HCT116 (cell line): Measurements from ENCODE around the gene CYP2U1. TPM values are rescaled to one million over a fixed set of nuclear protein-coding genes. Genes with fewer than 3 reads are reported as not detected.

Experiments
- ATAC-seq: fragments of 200-7000 bp; cut with Tn5 transposase; 2 replicates; pipeline ENCODE4 v1.9.1; 2020; ENCODE audit warnings: mild to moderate bottlenecking, moderate library complexity
- BruUV-seq: library from RNA; stranded (reverse); fragments of 400-500 nt; replicated peaks from 2 replicates; lab custom pipeline; 2021; lab: Mats Ljungman, UMichigan
- CTCF ChIA-PET: fragments of 300-600 bp; sonication (Branson Sonifier 250); formaldehyde crosslinking; loops from one replicate; lab custom pipeline; 2021; ENCODE audit warnings: antibody characterized with exemption; lab: Charles Lee
- POLR2A ChIA-PET: fragments of 300-600, 350-600 bp; sonication (Branson Sonifier 250); formaldehyde crosslinking; loops from one replicate; lab custom pipeline; 2021; ENCODE audit warnings: antibody characterized with exemption; lab: Charles Lee
- RAD21 ChIA-PET, 2 experiments: fragments of 300-600 bp; sonication (Branson Sonifier 250); formaldehyde crosslinking; loops; one replicate each; lab custom pipeline; 2023; ENCODE audit warnings: low total read pairs in 2 of 2; ENCODE audit not compliant: uncharacterized antibody in 2 of 2, unreplicated experiment in 2 of 2, low non-redundant PET in 1 of 2; lab: Charles Lee
- DNase-seq: peaks from one replicate; pipeline ENCODE4 v3.0.0-alpha.2; 2010; ENCODE audit warnings: low read depth, low spot score
- H2AFZ ChIP-seq: fragments of 200-600 bp; shearing (Covaris generic), sonication (generic); 2 replicates; pipeline ENCODE4 v1.6.1; 2017; ENCODE audit warnings: low read depth, mixed run types, mixed read lengths, antibody characterized with exemption, low read length; ENCODE audit not compliant: poor library complexity, severe bottlenecking
- H3K27ac ChIP-seq: 2 replicates; pipeline ENCODE4 v1.5.1; 2012; ENCODE audit warnings: low read depth, low read length
- H3K27me3 ChIP-seq: fragments of 200-600 bp; sonication (generic); 2 replicates; pipeline ENCODE4 v1.6.1; 2016; ENCODE audit warnings: mixed run types, low read length, mixed read lengths; ENCODE audit not compliant: insufficient read depth
- H3K36me3 ChIP-seq, 2 experiments: fragments of 200-500 bp in 1 of 2; fragments of 200-600 bp in 1 of 2; sonication (Bioruptor generic) in 1 of 2; sonication (generic) in 1 of 2; 2 replicates each; pipeline versions ENCODE4 v1.5.1 to v1.6.1; 2014 to 2016; ENCODE audit warnings: low read length in 2 of 2, inconsistent platforms in 1 of 2, mixed read lengths in 1 of 2, mixed run types in 1 of 2; ENCODE audit not compliant: insufficient read depth in 2 of 2, control insufficient read depth in 1 of 2
- H3K4me1 ChIP-seq, 2 experiments: fragments of 200-600 bp in 1 of 2; sonication (generic) in 1 of 2; 2 replicates each; pipeline versions ENCODE4 v1.5.1 to v1.6.1; 2012 to 2017; ENCODE audit warnings: low read length in 2 of 2, inconsistent platforms in 1 of 2, mild to moderate bottlenecking in 1 of 2, mixed read lengths in 1 of 2, mixed run types in 1 of 2, moderate library complexity in 1 of 2; ENCODE audit not compliant: insufficient read depth in 2 of 2, control insufficient read depth in 1 of 2
- H3K4me2 ChIP-seq: fragments of 200-600 bp; sonication (generic); 2 replicates; pipeline ENCODE4 v1.6.1; 2017; ENCODE audit warnings: mixed run types, low read length, mixed read lengths
- H3K4me3 ChIP-seq, 2 experiments: fragments of 200-600 bp in 1 of 2; sonication (generic) in 1 of 2; replicated peaks in 1 of 2; 2 replicates each; pipeline ENCODE4 v1.5.1; 2011 to 2016; ENCODE audit warnings: low read length in 2 of 2, control low read depth in 1 of 2, low read depth in 1 of 2, mild to moderate bottlenecking in 1 of 2, mixed read lengths in 1 of 2, mixed run types in 1 of 2
- H3K79me2 ChIP-seq: fragments of 200-600 bp; sonication (generic); 2 replicates; pipeline ENCODE4 v1.6.1; 2017; ENCODE audit warnings: mild to moderate bottlenecking, mixed run types, low read length, moderate library complexity, mixed read lengths; ENCODE audit not compliant: insufficient read depth
- H3K9ac ChIP-seq: fragments of 200-600 bp; sonication (generic); 2 replicates; pipeline ENCODE4 v1.6.1; 2016; ENCODE audit warnings: low read length, mixed read lengths
- H3K9me2 ChIP-seq: fragments of 200-600 bp; sonication (generic), shearing (Covaris generic); 2 replicates; pipeline ENCODE4 v1.6.1; 2017; ENCODE audit warnings: mixed run types, mild to moderate bottlenecking, moderate library complexity; ENCODE audit not compliant: insufficient read depth
- H3K9me3 ChIP-seq, 2 experiments: fragments of 200-500 bp in 1 of 2; fragments of 200-600 bp in 1 of 2; sonication (Bioruptor generic) in 1 of 2; sonication (generic) in 1 of 2; 2 replicates each; pipeline ENCODE4 v1.6.1; 2014 to 2017; ENCODE audit warnings: low read length in 2 of 2, mixed read lengths in 2 of 2, inconsistent platforms in 1 of 2, low read depth in 1 of 2, mild to moderate bottlenecking in 1 of 2, mixed run types in 1 of 2, moderate library complexity in 1 of 2; ENCODE audit not compliant: control insufficient read depth in 1 of 2, insufficient read depth in 1 of 2
- H4K20me1 ChIP-seq: fragments of 200-600 bp; sonication (generic), shearing (Covaris generic); 2 replicates; pipeline ENCODE4 v1.6.1; 2017; ENCODE audit warnings: mixed run types, mild to moderate bottlenecking, moderate library complexity; ENCODE audit not compliant: insufficient read depth
- EGR1 ChIP-seq: IDR thresholded peaks from 2 replicates; pipeline ENCODE4 v1.6.1; 2012; ENCODE audit warnings: low read depth
- EZH2phosphoT487 ChIP-seq: fragments of 200-600 bp; IDR thresholded peaks from 2 replicates; pipeline ENCODE4 v1.6.1; 2018; ENCODE audit warnings: antibody characterized with exemption, borderline replicate concordance
- FOSL1 ChIP-seq: IDR thresholded peaks from 2 replicates; pipeline ENCODE4 v1.6.1; 2012; ENCODE audit warnings: low read depth
- JUND ChIP-seq: IDR thresholded peaks from 2 replicates; pipeline ENCODE4 v1.6.1; 2012
- POLR2A ChIP-seq: IDR thresholded peaks from 2 replicates; pipeline ENCODE4 v1.7.0; 2011; ENCODE audit warnings: borderline replicate concordance; ENCODE audit not compliant: insufficient read depth, insufficient read length; ENCODE audit errors: extremely low read depth
- POLR2AphosphoS5 ChIP-seq: IDR thresholded peaks from 2 replicates; pipeline ENCODE4 v1.6.1; 2011; ENCODE audit warnings: mild to moderate bottlenecking, low read depth, low read length, moderate library complexity
- RAD21 ChIP-seq: IDR thresholded peaks from 2 replicates; pipeline ENCODE4 v1.6.1; 2012; ENCODE audit warnings: low read depth, mild to moderate bottlenecking
- SP1 ChIP-seq: IDR thresholded peaks from 2 replicates; pipeline ENCODE4 v1.6.1; 2012; ENCODE audit warnings: low read depth
- ZNF274 ChIP-seq: fragments of 200-500 bp; sonication (Bioruptor generic); IDR thresholded peaks from 2 replicates; pipeline ENCODE4 v1.6.1; 2014; ENCODE audit warnings: mild to moderate bottlenecking, low read depth, low read length, inconsistent platforms
- intact Hi-C: fragments of 100-400 bp; cut with micrococcal nuclease; formaldehyde crosslinking; loops from 2 replicates; pipeline ENCODE4 v1.10.0; 2022
- total RNA-seq: library from RNA; stranded (reverse); gene quantifications from one replicate; pipeline ENCODE4 v1.2.1, GENCODE V29; 2021; ENCODE audit not compliant: unreplicated experiment
- TF ChIP-seq, protein P1 (sequence below): IDR thresholded peaks from 2 replicates; pipeline ENCODE4 v1.6.1; 2012
- TF ChIP-seq, protein P2 (sequence below): IDR thresholded peaks from 2 replicates; pipeline ENCODE4 v1.6.1; 2012; ENCODE audit warnings: low read depth
- TF ChIP-seq, protein P3 (sequence below): IDR thresholded peaks from 2 replicates; pipeline ENCODE4 v1.6.1; 2012

The CYP2U1 gene
- total RNA-seq, 1 experiment from 2014 or later, result 4.0 TPM

DNA sequence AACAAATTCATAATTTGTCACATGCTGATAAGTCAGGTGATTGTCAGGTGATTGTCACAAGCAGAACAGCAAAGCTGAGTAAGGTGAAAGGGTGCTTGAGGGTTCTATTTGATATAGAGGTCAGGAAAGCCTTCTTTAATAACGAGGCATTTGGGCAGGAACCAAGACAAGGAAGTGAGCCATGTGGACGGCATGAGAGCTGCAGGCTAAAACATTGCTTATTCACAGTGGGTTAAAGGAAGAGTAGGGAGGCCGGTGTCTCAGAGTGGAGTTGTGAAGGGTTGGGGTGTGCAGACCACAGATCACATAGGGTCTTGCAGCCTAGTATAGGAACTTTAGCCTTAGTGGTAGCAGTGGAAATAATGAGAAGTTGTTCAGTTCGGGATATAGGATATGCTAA is 31.3 kb upstream of the CYP2U1 start:
- CTCF ChIA-PET, result no interaction called here
- Histone ChIP-seq H3K4me1 (peaks cover 18 to 32% of the 10 kb centered on the region in 2 experiments), H2AFZ (no peak overlapping the region), H3K79me2 (peaks cover 13% of the 10 kb centered on the region; the same call in 1 of the 2 replicates), H3K9me2 (no peaks in the 10 kb centered on the region), H3K27me3 (no peaks in the 10 kb centered on the region), H4K20me1 (no peaks in the 10 kb centered on the region), H3K27ac (no peak overlapping the region), H3K36me3 (no peaks in the 10 kb centered on the region; a peak in 1 of 4 replicates), H3K4me2 (no peak overlapping the region), H3K9me3 (no peaks in the 10 kb centered on the region), H3K9ac (no peak overlapping the region), H3K4me3 (no peak overlapping the region)
- intact Hi-C loops, result no loop called here
- RAD21 ChIA-PET, result no interaction called here
- DNase-seq (no peak), ATAC-seq (no peak)
- TF ChIP-seq, protein P1, sequence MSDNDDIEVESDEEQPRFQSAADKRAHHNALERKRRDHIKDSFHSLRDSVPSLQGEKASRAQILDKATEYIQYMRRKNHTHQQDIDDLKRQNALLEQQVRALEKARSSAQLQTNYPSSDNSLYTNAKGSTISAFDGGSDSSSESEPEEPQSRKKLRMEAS, result no peak
- TF ChIP-seq POLR2AphosphoS5 (no peak), EGR1 (no peak), FOSL1 (no peak), POLR2A (no peak), EZH2phosphoT487 (no peak), ZNF274 (no peak), JUND (no peak), RAD21 (no peak), SP1 (no peak)
- TF ChIP-seq, protein P2, sequence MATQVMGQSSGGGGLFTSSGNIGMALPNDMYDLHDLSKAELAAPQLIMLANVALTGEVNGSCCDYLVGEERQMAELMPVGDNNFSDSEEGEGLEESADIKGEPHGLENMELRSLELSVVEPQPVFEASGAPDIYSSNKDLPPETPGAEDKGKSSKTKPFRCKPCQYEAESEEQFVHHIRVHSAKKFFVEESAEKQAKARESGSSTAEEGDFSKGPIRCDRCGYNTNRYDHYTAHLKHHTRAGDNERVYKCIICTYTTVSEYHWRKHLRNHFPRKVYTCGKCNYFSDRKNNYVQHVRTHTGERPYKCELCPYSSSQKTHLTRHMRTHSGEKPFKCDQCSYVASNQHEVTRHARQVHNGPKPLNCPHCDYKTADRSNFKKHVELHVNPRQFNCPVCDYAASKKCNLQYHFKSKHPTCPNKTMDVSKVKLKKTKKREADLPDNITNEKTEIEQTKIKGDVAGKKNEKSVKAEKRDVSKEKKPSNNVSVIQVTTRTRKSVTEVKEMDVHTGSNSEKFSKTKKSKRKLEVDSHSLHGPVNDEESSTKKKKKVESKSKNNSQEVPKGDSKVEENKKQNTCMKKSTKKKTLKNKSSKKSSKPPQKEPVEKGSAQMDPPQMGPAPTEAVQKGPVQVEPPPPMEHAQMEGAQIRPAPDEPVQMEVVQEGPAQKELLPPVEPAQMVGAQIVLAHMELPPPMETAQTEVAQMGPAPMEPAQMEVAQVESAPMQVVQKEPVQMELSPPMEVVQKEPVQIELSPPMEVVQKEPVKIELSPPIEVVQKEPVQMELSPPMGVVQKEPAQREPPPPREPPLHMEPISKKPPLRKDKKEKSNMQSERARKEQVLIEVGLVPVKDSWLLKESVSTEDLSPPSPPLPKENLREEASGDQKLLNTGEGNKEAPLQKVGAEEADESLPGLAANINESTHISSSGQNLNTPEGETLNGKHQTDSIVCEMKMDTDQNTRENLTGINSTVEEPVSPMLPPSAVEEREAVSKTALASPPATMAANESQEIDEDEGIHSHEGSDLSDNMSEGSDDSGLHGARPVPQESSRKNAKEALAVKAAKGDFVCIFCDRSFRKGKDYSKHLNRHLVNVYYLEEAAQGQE, result no peak
- TF ChIP-seq, protein P3, sequence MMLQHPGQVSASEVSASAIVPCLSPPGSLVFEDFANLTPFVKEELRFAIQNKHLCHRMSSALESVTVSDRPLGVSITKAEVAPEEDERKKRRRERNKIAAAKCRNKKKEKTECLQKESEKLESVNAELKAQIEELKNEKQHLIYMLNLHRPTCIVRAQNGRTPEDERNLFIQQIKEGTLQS, result no peak
- POLR2A ChIA-PET, result interaction anchor here (0.7 kb wide), 1 partner anchor 37 kb away, joined by 3 read pairs; no protein-coding TSS in a partner anchor
- no TSS peak for BruUV-seq
